Upper lobe of right lung (tissue), 1 donor: ENCODE measurements around the gene LRRC27. TPM values are rescaled to one million over a fixed set of nuclear protein-coding genes. Genes with fewer than 3 reads are reported as not detected.

ENCODE experiments used
- ATAC-seq: fragments of 200-7000 bp; cut with Tn5 transposase; one replicate; pipeline ENCODE4 v1.9.1; 2020; ENCODE audit warnings: mild to moderate bottlenecking, moderate library complexity
- DNase-seq: peaks from one replicate; pipeline ENCODE4 v3.0.0-alpha.2; 2020
- H3K27ac ChIP-seq: fragments of 200-600 bp; one replicate; pipeline ENCODE4 v1.8.0; 2022
- H3K27me3 ChIP-seq: fragments of 200-600 bp; one replicate; pipeline ENCODE4 v1.8.0; 2022; ENCODE audit warnings: mild to moderate bottlenecking
- H3K36me3 ChIP-seq: fragments of 200-600 bp; one replicate; pipeline ENCODE4 v1.8.0; 2022
- H3K4me1 ChIP-seq: fragments of 200-600 bp; one replicate; pipeline ENCODE4 v1.8.0; 2022
- H3K4me3 ChIP-seq: fragments of 200-600 bp; one replicate; pipeline ENCODE4 v1.8.0; 2022; ENCODE audit warnings: mild to moderate bottlenecking
- H3K9me3 ChIP-seq: fragments of 200-600 bp; one replicate; pipeline ENCODE4 v1.8.0; 2022
- intact Hi-C: fragments of 100-400 bp; cut with DNase I; formaldehyde crosslinking; loops from one replicate; pipeline ENCODE4 v1.11.0; 2022
- total RNA-seq: library from RNA; stranded (reverse); fragmentation: NEBNext Ultra II Directional; extraction: Animal tissue kit (Norgen Biotek cat#: 25700); gene quantifications from one replicate; pipeline ENCODE4 v1.2.1, GENCODE V29; 2021
- TF ChIP-seq, protein P1 (sequence below): fragments of 200-600 bp; IDR thresholded peaks from one replicate; pipeline ENCODE4 v1.8.0; 2022; ENCODE audit warnings: antibody characterized with exemption
- donor health status: DM: no; HTN: yes; CAD: no; lungs with severe emphysema.

The LRRC27 gene
- total RNA-seq, 1 donor from 2014 or later: 6.3 TPM

DNA sequence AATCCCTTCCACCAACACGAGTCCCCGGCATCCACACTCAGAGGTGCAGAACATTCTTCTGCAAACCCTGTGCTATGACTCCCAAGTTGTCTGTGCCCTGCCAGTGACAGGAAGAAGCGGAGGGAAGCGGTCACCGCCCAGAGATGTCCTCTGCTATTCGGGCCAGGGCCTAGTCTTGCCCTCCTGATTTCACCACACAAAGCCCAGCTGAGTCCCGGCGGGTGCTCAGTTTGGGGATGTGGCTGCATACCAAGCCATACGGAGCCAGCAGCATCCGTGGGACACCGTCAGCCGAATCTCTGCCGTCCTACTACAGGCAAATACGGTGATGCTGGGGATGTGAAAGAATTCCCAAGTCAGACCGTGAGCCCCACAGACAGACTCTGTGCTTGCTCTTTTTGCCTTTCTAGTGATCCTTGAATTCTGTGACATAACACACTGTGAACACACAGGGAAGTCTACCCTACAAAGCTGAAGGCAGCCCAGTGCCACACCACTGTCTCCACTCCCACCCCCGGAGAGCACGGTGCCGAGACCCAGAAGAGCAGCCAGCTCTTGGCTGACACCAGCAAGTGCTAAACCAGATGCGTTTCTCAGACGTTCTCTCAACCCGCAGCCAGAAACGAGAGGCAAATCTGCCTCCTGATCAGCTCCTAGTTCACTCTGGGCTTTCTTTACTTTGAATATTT is 26.2 kb upstream of the LRRC27 start:
- Histone ChIP-seq H3K36me3 (no peaks in the 10 kb centered on the region), H3K9me3 (no peaks in the 10 kb centered on the region), H3K4me3 (no peak overlapping the region), H3K4me1 (peaks cover 13% of the 10 kb centered on the region), H3K27ac (no peak overlapping the region), H3K27me3 (no peaks in the 10 kb centered on the region)
- TF ChIP-seq, protein P1, sequence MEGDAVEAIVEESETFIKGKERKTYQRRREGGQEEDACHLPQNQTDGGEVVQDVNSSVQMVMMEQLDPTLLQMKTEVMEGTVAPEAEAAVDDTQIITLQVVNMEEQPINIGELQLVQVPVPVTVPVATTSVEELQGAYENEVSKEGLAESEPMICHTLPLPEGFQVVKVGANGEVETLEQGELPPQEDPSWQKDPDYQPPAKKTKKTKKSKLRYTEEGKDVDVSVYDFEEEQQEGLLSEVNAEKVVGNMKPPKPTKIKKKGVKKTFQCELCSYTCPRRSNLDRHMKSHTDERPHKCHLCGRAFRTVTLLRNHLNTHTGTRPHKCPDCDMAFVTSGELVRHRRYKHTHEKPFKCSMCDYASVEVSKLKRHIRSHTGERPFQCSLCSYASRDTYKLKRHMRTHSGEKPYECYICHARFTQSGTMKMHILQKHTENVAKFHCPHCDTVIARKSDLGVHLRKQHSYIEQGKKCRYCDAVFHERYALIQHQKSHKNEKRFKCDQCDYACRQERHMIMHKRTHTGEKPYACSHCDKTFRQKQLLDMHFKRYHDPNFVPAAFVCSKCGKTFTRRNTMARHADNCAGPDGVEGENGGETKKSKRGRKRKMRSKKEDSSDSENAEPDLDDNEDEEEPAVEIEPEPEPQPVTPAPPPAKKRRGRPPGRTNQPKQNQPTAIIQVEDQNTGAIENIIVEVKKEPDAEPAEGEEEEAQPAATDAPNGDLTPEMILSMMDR: no peak
- intact Hi-C loops: no loop called here
- DNase-seq (peak; percentile 35), ATAC-seq (no peak)

DNA sequence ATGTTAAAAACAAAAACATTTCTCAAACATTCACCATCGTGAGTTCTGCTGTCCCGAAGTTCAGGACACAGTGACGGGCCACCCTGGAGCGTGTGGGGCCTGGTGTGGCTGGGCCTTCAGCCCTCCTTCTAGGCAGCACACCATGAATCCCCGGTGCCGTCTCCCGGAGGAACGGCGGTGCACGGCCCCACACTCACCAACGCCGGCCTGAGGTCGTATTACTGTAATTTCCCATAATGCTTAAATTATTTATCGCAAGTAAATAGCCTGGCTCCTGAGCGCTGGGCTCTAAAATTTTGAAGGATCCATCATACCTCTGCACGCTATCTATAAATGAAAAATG is 25.7 kb upstream of the LRRC27 start:
- Histone ChIP-seq H3K36me3 (no peaks in the 10 kb centered on the region), H3K27ac (no peak overlapping the region), H3K4me1 (peaks cover 13% of the 10 kb centered on the region), H3K27me3 (no peaks in the 10 kb centered on the region), H3K9me3 (no peaks in the 10 kb centered on the region), H3K4me3 (no peak overlapping the region)
- intact Hi-C loops: no loop called here
- TF ChIP-seq, protein P1: no peak
- DNase-seq (peak; percentile 49), ATAC-seq (no peak)

DNA sequence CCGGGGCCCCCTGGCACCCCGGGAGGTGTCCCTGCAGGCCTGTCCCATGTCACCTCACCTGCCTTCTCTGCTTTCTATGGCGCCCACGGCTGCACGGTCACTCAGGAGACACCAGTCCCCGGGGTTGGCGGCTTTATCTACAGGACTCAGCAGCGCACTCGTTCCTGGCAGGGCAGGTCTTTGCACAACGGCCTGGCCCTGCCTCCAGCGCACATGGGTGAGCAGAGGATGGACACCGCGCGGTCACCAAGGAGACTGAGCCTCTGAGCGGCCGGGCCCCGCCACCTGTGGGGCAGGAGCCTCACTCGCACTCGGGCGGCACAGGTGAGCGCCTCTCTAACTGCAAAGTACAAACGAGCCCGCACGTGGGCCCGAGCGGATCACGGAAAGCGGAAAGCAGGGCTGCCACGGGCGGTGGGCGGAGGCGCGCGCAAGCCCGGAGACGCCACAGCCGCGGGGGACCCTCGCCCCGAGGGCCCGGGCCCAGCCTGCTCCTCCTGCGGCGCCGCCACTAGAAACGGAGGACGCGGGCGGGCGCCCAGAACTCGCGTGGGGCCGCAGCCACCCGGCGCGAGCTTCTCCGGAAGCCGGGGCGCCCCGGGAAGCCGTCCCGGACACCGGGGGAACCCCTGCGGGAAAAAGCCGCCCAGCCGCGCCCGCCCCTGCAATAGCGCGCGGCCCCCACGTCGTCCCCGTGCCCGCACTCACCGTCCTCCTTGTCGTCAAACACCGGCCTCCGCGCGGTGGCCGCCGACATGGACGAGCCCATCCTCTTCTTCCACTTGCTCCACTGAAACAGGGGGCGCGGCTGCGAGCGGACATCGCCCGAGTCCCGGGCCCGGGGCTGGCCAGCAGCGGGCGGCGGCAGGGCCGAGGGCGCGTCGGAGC is 24.9 kb upstream of the LRRC27 start:
- H3K4me3 ChIP-seq: peak overlapping the region; percentile 95
- peaks cover 13% of the 10 kb centered on the region for H3K4me1 ChIP-seq
- H3K27ac ChIP-seq: no peak overlapping the region
- H3K27me3 ChIP-seq: no peaks in the 10 kb centered on the region
- H3K36me3 ChIP-seq: no peaks in the 10 kb centered on the region
- intact Hi-C loops: no loop called here
- DNase-seq: peak; percentile 88
- peak; percentile 50 for ATAC-seq
- no peaks in the 10 kb centered on the region for H3K9me3 ChIP-seq
- TF ChIP-seq, protein P1: no peak

DNA sequence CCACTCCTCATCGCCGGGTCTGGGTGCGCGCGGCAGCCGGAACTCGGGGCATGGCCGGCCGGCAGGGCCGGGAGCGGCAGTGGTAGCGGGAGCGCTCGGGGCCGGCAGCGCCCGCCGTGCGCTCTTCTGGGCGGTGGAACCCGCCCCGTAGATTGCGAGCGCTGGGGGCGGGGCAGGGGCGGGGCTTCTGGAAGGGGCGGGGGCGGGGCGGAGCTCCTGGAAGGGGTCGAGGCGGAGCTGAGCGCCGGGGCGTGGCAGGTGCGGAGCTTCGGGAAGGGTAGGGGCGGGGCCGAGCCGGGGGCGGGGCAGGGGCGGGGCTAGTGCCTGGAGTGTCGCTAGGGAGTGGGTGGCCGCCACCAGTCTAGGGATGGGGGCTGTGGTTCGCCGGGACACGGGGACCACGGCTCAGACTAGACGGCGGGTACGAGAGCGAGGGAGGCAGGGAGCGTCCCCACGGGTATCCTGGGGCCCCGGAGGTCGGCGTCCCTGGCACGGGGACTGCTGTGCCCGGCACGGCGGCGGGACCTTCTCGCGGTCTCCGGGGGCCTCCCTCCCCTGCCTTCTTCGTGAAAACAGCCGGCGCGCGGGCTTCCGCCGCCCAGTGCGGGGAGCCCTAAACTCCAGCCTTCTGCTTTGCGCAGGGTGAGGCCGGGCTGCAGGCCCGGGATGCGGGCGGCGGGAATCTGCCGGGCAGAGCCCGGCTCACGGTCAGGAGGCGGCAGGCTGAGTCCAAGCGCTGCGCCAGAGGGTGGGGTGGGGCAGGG is 24.0 kb upstream of the LRRC27 start, which contains the start of gene STK32C:
STK32C (minus strand) TSS at position 128 of the 764 bp plus-strand sequence; CDS start at position 11, 117 bp downstream.
- H3K4me1 ChIP-seq: peaks cover 13% of the 10 kb centered on the region
- H3K9me3 ChIP-seq: no peaks in the 10 kb centered on the region
- intact Hi-C loops: no loop called here
- TF ChIP-seq, protein P1: no peak
- peak within 1 kb of the TSS; percentile 88 for H3K27ac ChIP-seq
- no peaks in the 10 kb centered on the region for H3K27me3 ChIP-seq
- peak within 1 kb of the TSS; percentile 95 for H3K4me3 ChIP-seq
- ATAC-seq (peak; percentile 94), DNase-seq (peak; percentile 97)
- H3K36me3 ChIP-seq: no peaks in the 10 kb centered on the region

DNA sequence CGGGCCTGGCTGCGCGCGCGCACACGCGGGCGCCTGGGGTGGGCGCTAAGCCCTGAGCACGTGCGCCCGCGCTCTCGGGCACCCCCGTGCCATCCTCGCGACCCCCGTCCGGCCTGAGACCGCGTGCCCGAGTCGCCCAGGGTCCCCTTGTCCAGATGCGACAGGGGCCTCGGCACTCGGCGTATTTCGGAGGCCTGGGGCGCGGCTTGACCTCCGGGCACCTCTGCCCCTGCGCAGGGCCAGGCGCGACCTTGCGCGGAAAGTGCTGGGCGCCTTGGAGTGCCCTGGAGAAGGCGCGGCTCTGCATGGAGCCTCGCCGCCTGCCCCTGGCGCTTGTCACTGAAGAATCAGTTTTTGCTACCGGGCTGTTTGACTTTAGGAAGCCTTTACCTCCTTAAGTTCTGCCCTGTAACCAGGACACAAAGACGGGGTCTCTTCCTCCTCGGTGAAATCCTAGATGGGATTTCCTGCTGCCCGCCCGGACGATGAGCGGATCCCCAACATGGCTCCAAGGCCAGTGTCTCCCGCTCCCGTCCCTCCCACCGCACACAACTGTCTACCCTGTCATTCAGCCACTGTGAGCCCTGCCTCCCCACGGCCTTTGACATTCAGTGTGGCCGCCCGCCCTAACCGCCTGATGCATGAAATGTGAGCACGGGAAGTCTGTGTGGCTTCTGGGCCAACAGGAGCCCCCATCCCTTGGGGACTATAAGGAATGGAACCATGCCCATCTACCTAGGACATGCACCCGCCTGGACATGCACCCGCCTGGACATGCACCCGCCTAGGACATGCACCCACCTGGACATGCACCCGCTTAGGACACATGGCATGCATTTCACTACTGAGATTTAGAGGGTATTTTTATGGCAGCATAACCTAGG is 23.2 kb upstream of the LRRC27 start:
- no peaks in the 10 kb centered on the region for H3K27me3 ChIP-seq
- H3K36me3 ChIP-seq: no peaks in the 10 kb centered on the region
- TF ChIP-seq, protein P1: no peak
- DNase-seq: no peak
- peak; percentile 28 for ATAC-seq
- H3K9me3 ChIP-seq: no peaks in the 10 kb centered on the region
- peaks cover 13% of the 10 kb centered on the region for H3K4me1 ChIP-seq
- H3K27ac ChIP-seq: peak overlapping the region; percentile 88
- intact Hi-C loops: no loop called here
- H3K4me3 ChIP-seq: peak overlapping the region; percentile 95
